Stimulated activated CD8-positive, alpha-beta memory T cell treated with anti-CD3 and anti-CD28 coated beads, Interleukin-15, amount 100 ng/mL, for 1 hour (primary cell): Measurements from ENCODE around the gene PHKG2.

Experiments
- DNase-seq: peaks from one replicate; pipeline ENCODE4 v3.0.0-alpha.2; 2020; ENCODE audit warnings: low read depth

PHKG2 gene

DNA sequence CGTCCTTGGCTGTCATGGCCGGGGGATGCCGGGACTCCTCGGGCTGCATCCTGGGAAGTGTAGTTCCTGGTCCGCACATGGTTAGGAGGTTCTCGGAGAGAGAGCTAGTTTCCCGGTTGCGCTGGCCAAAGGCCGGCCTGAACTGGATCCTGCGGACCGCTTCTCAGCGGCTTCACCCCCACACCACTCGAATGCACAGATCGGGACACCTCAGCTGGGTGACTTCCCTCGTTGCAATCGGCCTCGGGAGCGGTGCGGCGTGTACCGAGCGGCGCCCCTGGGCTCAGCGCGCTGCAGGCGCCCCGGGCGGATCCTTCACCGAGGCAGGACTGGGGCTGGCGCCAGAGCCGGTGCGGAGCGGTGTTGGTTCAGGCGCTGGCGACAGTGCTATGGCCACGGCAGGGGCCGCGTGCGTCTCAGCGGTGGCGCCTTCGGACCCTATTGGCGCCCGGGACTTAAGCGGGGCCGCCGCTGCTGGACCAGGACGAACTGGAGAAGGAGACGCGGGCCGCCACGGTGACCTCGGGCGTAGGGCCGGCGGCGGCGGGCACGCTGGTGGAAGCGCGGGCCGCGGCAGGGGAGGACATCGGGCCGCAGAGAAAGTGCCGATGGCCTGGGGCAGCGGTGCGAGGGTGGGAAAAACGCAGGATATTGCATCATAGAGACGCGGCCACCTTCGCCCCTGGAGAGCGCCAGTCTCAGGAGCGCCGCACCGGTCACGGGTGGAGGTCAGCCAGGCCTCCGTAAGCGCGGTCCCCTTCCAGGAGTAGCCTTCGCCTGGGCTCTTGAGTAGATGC lies 27.4 kb downstream of the PHKG2 start:
- no peak for DNase-seq

DNA sequence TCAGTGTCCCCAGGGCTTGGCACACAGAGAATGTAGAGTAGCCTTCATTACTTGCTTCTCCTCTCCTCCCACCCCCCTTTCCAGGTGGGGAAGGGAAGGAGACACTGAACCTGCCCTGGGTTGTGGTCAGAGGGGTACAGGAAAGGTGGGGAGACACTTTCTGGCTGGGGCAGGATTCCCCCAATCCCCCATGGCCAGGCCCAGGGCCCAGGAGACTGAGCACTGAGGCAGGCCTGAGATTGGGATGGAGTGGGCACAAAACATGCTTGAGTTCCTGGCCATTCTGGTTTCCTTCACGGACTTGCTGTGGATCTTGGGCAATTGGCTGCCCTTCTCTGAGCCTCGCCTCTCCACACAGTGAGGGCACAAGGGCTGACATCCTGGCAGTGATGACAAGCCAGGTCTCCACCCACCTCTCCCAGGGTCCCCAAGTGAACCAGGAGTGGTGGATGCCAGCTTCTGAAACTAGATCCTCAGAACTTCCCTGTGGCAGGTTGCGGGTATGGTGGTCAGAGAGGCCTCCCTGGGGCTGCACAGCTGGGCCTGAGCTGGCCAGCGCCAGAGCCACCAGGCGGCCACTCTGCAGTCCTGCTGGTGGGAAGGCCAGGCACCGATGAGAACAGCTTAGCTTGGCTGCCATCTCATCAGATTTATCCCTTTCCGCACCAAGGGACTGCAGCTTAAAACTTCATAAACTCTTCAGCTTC lies 29.5 kb downstream of the PHKG2 start:
- no peak for DNase-seq

DNA sequence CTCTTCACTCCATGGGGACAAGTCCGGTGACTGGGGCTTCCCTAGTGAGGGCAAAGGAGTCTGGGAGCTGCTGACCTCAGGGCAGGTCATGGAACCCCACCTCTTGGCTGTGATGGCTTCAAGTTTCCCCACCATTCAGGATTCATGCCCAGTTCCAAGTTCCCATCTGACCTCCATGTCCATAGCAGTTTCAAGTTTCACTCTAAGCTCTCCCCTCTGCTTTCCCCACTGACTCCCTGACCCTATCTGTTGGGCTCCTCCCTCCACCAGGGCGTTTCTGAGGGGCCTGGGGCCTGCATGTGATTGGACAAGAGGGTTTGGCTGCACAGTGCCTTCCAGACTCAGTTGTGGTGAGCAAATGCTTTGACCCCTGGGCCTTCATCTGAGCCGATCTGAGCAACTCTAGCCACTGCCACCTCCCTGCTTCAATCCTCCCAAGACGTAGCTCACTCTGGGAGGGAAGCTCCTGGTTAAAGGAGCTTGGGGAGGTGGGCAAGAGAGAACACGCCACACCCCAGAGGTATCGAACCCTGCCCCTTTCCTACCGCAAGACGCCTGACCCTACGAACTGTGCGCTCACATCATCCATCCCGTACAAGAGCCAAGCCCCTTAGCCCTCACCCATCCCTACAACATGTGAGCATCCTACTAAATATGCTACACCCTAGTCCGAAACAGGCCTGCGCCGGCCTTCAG lies 30.5 kb downstream of the PHKG2 start:
- DNase-seq: no peak

DNA sequence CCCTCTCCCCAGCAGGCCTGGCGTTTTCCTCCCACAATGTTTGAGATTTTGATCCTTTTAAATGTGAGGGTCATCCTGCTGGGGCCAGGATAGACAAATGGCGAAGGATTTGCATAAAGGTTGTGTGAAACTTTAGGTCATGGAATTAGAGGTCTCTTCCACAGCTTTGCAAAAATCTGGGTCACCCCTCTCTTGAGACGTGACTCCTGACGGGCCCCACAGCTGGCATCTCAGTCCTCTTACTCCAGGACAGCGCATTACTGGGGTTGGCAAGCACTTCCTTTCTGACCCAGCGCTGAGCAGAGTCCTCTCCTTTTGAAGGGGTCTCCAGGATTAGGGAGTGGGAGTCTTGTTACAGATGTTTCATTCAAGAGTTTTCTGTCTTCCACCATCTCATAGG lies 31.4 kb downstream of the PHKG2 start:
- DNase-seq: no peak

DNA sequence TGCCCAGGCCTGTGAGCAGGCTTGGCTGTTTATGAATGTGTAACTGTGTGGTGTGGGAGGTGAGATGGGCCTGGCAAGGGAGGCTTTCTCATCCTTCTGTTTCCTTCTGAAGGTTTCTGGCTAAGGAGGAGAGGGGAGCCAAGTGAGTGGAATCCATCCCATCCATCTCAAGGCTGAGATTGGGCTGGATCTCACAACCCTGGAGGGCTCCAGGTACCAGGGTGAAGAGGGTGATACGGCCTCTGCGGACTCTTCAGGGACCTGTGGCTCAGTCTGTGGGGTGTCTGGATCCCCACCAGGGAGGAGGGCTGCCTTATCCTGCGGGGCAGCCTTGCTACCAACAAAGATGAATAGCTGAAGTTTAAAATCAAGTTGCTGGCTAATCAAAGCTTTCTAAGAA lies 31.8 kb downstream of the PHKG2 start:
- no peak for DNase-seq

DNA sequence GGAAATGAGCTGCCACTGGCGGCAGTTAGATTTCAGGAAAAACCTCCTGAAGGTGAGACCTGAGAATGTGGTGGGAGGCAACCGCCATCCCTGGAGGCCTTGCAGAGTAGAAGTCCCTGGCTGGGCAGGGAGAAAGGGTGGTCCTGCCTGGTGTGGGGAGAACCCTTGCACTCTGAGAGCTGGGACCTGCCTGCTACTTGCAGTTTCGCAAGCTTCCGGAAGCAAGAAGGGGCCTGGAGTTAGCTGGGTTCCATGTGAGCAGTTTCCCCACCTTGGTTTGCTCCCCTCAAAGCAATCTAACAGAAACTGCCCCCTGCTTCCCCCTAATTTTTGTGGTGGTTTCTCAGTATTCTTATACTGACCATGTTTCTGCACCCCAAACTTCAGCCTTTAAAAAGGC lies 32.3 kb downstream of the PHKG2 start:
- DNase-seq: no peak

DNA sequence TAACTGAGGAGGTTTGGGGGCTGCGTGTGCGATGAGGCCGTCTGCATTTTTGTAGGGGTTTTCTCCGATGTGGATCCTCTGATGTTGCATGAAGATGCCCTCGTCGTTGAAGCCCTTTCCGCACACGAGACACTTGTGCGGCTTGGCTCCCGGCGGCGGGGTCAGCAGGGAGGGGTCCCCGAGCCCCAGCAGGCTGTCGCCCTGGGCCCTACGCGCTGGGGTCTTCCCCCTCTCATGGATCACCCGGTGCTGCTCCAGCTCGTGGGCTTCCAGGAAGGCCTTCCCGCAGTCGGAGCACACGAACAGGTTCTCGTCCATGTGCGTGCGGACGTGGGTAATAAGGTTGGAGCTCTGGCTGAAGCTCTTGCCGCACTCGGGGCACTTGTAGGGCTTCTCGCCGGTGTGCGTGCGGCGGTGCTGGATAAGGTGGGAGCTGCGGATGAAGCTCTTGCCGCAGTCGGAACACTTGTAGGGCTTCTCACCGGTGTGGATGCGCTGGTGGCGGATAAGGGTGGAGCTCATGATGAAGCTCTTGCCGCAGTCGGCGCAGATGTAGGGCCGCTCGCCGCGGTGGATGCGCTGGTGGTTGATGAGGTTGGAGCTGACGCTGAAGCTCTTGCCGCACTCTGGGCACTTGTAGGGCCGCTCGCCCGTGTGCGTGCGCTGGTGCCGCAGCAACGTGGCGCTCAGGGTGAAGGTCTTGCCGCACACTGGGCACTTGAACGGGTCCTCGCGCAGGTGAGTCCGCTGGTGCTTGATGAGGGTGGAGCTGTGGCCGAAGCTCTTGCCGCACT lies 34.5 kb downstream of the PHKG2 start:
- DNase-seq: no peak

DNA sequence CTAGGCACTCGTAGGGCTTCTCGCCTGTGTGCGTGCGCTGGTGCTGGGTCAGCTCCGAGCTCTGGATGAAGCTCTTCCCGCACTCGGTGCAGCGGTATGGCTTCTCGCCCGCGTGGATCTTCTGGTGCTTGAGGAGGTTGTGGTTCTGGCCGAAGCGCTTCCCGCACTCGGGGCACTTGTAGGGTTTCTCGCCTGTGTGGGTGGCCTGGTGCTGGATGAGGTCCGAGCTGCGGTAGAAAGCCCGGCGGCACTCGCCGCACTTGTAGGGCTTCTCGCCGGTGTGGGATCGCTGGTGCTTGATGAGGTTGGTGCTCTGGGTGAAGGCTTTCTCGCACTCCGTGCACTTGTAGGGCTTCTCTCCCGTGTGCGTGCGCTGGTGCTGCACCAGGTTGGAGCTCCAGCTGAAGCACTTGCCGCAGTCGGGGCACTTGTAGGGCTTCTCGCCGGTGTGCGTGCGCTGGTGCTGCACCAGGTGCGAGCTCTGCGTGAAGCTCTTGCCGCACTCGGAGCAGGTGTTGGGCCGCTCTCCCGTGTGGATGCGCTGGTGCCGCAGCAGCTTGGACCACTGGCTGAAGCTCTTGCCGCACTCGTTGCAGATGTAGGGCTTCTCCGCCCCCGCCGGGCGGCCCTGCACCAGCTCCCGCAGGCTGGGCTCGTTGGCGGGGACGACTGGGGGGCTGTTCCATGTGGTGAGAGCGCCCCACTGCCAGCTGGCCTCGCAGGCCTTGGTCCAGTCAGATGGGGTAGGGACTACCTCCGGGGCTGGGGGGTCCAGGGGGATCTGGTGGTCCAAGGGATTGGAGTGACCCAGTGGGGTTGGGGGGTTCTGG lies 35.3 kb downstream of the PHKG2 start:
- no peak for DNase-seq

DNA sequence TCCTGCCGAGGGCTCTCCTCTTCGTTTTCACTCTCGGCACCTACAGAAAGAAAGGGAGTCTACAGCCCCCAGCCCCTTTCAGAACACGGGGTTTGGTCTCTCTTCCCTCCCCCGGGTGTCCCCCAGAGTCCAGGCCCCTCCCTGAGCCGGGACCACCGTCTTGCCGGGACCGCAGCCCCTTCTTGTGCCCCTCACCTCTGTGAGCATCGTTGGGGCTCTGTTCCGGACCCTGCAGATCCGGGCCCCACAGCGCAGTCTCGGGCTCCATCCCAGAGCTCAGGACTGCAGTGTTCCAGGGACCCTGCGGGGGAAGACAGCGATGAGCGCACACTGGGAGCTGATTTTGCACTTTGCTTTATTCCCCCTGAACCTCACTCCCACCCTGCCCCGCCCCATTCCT lies 36.0 kb downstream of the PHKG2 start:
- DNase-seq: no peak

DNA sequence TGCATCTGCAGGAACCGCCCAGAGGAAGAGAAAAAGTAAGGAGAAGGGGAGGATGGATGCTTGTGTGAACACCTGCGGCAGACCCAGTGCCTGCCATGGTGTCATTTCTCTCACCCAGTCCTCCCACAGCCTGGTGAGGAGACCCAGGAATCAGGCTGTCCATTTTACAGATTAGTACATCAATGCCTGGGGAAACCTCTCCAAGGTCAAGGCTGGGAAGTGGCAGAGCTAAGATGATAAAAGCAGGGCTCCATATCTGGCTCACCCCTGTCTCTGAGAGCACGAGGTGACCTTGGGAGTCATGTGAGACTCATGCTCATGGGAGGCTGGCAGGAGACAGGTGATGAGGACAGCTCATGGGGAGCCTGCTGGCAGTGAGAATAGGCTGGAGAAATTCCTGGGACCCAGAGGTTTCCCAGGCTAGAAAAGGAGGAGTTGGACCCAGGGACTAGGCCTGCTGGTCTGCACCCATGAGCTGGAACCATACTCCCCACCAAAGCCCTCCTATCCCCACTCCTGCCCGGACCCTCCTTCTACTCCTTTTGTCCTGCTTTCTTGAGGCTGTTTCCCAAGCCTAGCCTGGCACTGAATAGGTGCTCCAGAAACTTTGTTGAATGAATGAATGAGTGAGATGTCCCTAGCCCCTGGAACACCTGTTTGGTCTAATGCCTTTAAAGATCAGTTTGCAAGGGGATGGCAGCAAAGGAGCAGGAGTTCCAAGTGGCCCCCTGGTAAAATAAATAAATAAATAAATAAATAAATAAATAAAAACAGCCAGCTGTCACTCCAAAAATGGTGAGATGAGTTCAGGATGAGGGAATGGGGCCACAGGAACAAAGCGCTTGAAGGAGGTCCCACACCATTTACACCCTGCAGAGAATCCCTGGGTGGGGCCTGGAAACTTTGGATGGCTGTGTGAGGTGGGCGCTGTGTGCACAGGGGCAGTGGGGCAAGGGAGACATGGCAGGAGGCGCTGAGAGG lies 37.2 kb downstream of the PHKG2 start:
- DNase-seq: no peak

DNA sequence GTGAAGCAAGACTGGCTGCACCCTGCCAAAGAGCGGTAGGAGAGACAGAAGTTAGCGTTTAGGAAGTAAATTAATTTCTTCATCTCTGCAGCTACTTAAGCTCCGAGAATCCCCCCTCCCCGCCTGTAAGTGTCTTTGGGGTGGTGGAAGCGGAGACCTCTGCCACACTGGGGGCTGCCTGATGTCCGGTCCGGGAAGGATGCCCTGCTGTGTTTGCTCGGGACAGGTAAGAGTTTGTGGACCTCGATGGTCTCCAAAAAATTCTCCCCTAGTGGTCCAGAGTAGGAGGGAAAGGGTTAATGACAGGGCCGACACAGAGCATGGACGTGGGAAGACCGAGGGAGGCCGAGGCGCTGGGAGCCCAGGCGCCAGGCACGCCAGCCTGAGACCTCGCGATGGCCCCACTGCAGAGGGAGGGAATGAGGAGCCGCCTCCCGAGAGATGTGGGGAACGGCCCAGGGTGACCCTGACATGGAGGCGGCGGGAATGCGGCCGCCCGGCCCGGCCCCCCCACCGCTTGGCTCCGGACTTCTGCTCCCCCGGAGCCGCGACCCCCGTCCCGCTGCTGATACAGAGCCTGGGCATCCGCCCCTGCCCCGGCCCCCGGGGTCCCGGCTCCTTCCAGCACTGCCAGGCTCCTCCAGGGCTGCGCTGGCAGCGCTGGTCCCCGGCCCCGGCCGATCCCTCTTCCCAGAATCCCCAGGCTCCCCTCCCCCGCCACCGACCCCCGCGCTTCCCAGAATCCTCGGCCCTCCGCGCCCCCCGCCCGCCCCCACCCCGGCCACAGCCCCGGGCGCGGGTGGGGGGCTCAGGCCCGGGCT lies 38.1 kb downstream of the PHKG2 start:
- DNase-seq: no peak

DNA sequence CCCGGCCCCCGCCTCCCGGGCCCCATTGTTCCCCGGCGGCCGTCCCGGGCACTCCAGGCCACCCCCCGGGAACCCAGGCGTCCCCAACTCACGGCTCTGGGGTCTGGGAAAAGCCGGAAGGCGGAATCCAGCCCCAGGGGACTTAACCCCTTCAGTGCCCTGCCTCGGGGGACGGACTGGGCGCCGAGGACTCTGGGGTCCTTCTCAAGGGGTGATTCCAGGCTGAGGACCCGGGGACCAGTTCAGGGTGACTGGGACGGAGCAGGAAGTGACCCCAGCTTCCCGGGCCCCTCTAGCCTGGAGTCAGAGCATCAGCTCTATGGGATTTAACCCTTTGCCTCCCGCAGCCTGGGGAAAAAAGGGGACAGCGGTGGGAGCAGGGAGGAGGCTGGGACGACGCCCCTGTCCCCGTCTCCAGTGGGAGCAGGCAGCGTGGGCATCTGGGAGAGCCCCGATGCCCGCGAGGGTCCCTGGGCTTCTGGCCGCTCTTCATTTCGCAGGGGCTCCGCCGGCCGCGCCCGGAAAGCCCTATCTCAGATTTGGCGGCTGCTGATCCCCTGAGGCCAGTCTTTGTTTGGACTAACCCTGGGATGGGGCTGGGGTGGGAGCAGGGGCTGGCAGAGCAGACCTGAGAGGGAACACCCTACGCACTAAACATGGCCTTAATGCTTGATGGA lies 38.8 kb downstream of the PHKG2 start, which contains the start of gene ZNF629:
Gene ZNF629, minus strand, starts transcription at position 270 of the 677 bp plus-strand sequence. CDS start 2,723 bp downstream, outside the sequence.
- DNase-seq: no peak

DNA sequence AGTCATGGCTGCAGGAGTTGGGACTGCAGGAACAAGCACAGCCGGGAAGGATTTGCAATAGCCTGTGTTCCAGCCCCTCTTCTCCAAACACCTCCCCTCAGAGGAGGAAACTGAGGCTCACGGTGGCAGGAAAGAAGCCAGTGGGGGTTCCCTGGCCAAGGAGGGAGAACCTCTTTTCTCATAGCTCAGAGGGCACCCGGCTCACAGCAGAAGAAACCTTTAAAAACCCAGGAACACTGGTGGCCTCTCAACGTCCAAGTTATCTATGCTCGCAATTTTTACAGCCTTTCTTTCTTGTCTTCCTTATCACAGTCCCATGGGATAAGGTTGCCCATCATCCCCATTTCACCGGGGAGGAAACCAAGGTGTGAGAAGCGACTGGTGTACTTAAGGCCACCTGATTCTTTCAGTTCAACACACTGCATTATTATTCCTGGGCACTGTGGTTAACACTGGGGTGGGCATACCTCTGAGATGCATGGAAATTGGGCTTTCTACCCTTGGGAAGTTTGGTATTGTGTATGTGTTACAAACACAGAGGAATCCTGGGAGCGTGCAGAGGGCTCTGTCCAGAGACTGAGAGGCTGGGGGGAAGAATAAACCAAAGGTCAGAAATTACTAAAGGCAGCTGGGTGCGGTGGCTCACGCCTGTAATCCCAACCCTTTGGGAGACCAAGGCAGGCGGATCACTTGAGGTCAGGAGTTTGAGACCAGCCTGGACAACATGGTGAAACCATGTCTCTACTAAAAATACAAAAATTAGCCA lies 39.6 kb downstream of the PHKG2 start:
- no peak for DNase-seq

DNA sequence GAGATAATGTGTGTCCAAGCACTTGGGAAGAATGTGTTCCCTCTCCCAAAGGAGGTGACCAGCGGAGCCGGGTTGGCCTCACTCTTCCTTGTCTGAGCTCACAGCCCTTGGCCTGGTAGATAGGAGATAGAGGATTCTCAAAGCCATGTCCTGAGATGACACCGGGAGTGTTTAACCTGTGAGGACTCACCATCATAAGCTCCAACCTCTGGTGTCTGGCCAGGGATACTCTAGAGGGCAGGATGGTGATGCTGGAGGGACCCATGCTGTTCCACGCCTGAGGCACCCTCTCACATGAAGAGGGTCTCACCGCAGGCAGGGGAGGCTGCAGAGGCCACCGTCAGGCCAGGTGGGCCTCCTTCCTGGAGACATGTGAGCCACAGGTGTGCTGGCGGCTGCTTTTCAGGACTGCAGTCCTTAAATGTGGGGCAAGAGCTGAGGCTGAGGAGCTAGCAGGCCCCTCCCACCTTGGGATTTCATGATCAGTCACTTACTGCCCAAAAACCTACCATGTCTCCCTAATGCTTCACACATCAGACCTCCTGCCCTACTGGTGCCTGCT lies 45.4 kb downstream of the PHKG2 start:
- DNase-seq: no peak

DNA sequence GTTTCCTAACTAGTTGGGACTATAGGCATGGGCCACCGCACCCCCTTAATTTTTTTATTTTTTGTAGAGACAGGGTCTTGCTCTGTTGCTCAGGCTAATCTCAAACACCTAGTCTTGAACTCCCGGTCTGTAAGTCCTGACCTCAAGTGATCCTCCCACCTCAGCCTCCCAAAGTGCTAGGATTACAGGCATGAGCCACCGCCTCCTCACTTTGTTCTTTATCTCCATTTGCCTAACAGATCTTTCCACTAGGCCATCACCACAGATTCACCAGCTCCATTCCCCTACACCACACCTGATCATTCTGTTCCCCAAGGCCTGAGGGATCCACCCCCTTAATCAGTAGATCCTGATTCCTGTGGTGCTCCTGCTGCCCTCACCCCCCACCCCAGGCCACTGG lies 46.4 kb downstream of the PHKG2 start:
- DNase-seq: no peak

DNA sequence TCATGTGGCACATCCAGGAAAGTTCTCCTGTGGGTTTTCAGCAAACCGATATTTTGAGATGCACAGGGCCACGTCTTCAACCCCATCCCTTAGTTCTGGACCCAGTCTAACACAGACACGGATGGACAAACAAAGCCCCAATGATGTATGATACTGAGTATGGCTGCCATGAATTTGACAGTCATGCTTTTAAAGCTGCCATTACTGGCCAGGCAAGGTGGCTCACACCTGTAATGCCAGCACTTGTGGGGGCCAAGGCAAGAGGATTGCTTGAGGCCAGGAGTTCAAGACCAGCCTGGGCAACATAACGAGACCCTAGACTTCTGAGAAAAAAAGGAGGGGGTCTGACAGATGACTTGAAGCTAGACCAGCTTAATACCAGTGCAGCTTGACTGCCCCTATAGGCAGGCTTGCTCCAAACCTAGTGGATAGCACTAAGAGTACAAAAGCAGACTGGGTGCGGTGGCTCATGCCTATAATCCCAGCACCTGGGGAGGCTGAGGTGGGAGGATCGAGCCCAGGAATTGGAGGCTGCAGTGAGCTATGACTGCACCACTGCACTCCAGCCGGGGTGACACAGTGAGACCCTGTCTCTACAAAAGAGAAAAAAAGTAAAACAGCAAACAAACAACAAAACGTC lies 49.6 kb downstream of the PHKG2 start:
- DNase-seq: no peak
